Heart left ventricle (tissue), 13 donors: ENCODE measurements around the gene GRM5.

ENCODE experiments used
- CTCF ChIP-seq, 12 donors: fragments of 200-600 bp; sonication (generic) in 4 of 12; IDR thresholded peaks; one replicate each; pipeline versions ENCODE4 v1.5.0 to v1.8.0; 2018 to 2022; ENCODE audit warnings: antibody characterized with exemption in 12 of 12, mild to moderate bottlenecking in 5 of 12
- POLR2A ChIP-seq, 2 donors: fragments of 450-650 bp; IDR thresholded peaks; one replicate each; pipeline ENCODE4 v1.6.1; 2017; ENCODE audit warnings: antibody characterized with exemption in 2 of 2, mild to moderate bottlenecking in 2 of 2, moderate library complexity in 2 of 2
- donor health status: ischemic (EF 13 %, LVEDD 7.1; RV severe dilation, severe dysfunction).
- donor health status: DM: no; HTN: yes; CAD: no.
- donor health status: DM: no; HTN: no; CAD: no.
- donor health status: ischemic (EF 25% LVEDD 6.9; RV normal size, moderate dysfunction).
- donor health status: ischemic (EF 25% LVEDD 5.7; RV mildly dilated, moderate dysfunction).
- donor health status: ischemic (EF 35%, LVEDD 5.7; RV mildly dilated, moderate dysfunction).
- donor health status: nonischemic (EF 11% LVEDD 7.7; RV severe dilation, severe dysfunction).
- donor health status: DM: yes; HTN: yes; CAD: no.
- donor health status: PGD.
- donor health status: ischemic (EF 29% LVEDD 5.4; RV normal size, mild dysfunction).
- donor health status: nonischemic (EF 23%, LVEDD 6.1; RV moderate dilation, normal function).

DNA sequence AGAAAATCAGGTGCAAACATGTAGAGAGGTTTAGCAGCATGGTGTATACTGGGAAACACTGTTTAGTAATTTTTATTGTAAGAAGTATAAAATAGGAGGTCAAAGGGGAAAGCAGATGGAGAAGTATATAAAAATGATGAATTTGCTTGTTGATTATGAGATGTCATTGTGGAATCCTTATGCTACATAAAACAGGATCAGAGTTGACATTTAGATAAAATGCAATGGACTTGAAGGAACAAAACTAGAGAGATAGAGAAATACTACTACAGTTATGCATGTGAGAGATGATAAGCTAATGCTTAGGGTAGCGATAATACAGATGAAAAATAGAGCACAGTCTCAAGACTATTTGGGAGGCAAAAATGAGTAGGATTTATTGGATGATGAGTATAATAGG, 536.4 kb downstream of the GRM5 start:
- TF ChIP-seq CTCF (IDR thresholded peaks at IDR 0.05) (no peak), POLR2A (IDR thresholded peaks at IDR 0.05) (no peak)
